PFSK-1 (cell line): Measurements from ENCODE around the gene OR2AP1. TPM values are rescaled to one million over a fixed set of nuclear protein-coding genes. Genes with fewer than 3 reads are reported as not detected.

ENCODE experiments used
- FOXP2 ChIP-seq: optimal IDR thresholded peaks from 2 replicates; pipeline ENCODE3; 2011; ENCODE audit warnings: borderline replicate concordance, control low read depth, inconsistent platforms; ENCODE audit not compliant: insufficient read depth; ENCODE audit errors: extremely low read length, extremely low read depth
- POLR2AphosphoS5 ChIP-seq: IDR thresholded peaks from 2 replicates; pipeline ENCODE4 v1.6.1; 2012; ENCODE audit warnings: low read depth, mild to moderate bottlenecking, control low read depth, low read length, moderate library complexity
- REST ChIP-seq, 2 experiments: IDR thresholded peaks; 2 replicates each; pipeline versions ENCODE4 v1.6.1 to v1.8.0; 2011 to 2012; ENCODE audit warnings: low read depth in 2 of 2, low read length in 2 of 2, control low read depth in 1 of 2, inconsistent platforms in 1 of 2, mild to moderate bottlenecking in 1 of 2, moderate library complexity in 1 of 2; ENCODE audit not compliant: insufficient read depth in 1 of 2
- SIN3A ChIP-seq: IDR thresholded peaks from 2 replicates; pipeline ENCODE4 v1.6.1; 2012; ENCODE audit warnings: mild to moderate bottlenecking, low read length, moderate library complexity, borderline replicate concordance; ENCODE audit not compliant: insufficient read depth
- TAF1 ChIP-seq: IDR thresholded peaks from 2 replicates; pipeline ENCODE4 v1.6.1; 2012; ENCODE audit warnings: low read length, control low read depth, borderline replicate concordance; ENCODE audit not compliant: insufficient read depth
- polyA plus RNA-seq: library from polyadenylated mRNA; unstranded; fragments of >200 nt; gene quantifications from one replicate; pipeline ENCODE4 v1.2.1, GENCODE V29; 2012; ENCODE audit warnings: low read depth, missing spikeins; ENCODE audit not compliant: insufficient read length

OR2AP1 gene
- polyA plus RNA-seq: not detected

- no peak for TF ChIP-seq SIN3A
- no peak for TF ChIP-seq POLR2AphosphoS5
- no peak for TF ChIP-seq FOXP2
- TF ChIP-seq TAF1: no peak
- TF ChIP-seq REST (IDR thresholded peaks at IDR 0.05; ENCODE audit: insufficient read depth in 1 of 2, low read depth in 2 of 2, low read length in 2 of 2): no peak
These were observed at the start of gene OR2AP1 for GRCh38 chr12:55572168-55572567. TSS of gene OR2AP1 (plus strand) at chr12:55572468. CDS start at chr12:55574415, 1,947 bp downstream.

GRCh38 chr12:55548756-55549155 is 23.5 kb upstream of the OR2AP1 start:
- TF ChIP-seq SIN3A: no peak
- no peak for TF ChIP-seq FOXP2
- TF ChIP-seq TAF1: no peak
- no peak for TF ChIP-seq REST (IDR thresholded peaks at IDR 0.05; ENCODE audit: insufficient read depth in 1 of 2, low read depth in 2 of 2, low read length in 2 of 2)
- TF ChIP-seq POLR2AphosphoS5: no peak

- TF ChIP-seq TAF1 (no peak), POLR2AphosphoS5 (no peak), REST (IDR thresholded peaks at IDR 0.05; ENCODE audit: insufficient read depth in 1 of 2, low read depth in 2 of 2, low read length in 2 of 2) (no peak), SIN3A (no peak), FOXP2 (no peak)
These were observed 23.0 kb upstream of the OR2AP1 start, which contains the start of gene OR6C4 for GRCh38 chr12:55549302-55549701. TSS of gene OR6C4 (plus strand) at chr12:55549602. CDS start at chr12:55551227, 1,625 bp downstream.

GRCh38 chr12:55554296-55554695 is 18.0 kb upstream of the OR2AP1 start:
- TF ChIP-seq POLR2AphosphoS5: no peak
- TF ChIP-seq FOXP2: no peak
- TF ChIP-seq REST (IDR thresholded peaks at IDR 0.05; ENCODE audit: insufficient read depth in 1 of 2, low read depth in 2 of 2, low read length in 2 of 2): no peak
- no peak for TF ChIP-seq SIN3A
- TF ChIP-seq TAF1: no peak

GRCh38 chr12:55582066-55582465 is 9.8 kb downstream of the OR2AP1 start:
- TF ChIP-seq REST (IDR thresholded peaks at IDR 0.05; ENCODE audit: insufficient read depth in 1 of 2, low read depth in 2 of 2, low read length in 2 of 2) (no peak), SIN3A (no peak), FOXP2 (no peak), POLR2AphosphoS5 (no peak), TAF1 (no peak)
